Activated CD8-positive, alpha-beta memory T cell treated with anti-CD3 and anti-CD28 coated beads, Interleukin-2, amount 50 U/mL, for 24 hours (primary cell): ENCODE data around the gene GRIFIN.
"Not testable (repeated sequence)": the region's sequence is repeated elsewhere in the genome, so short reads cannot be mapped to it uniquely, and the experiment has no call there.

Experiments
- DNase-seq: peaks from one replicate; pipeline ENCODE4 v3.0.0-alpha.2; 2020; ENCODE audit errors: extremely low read depth

GRIFIN gene

DNA sequence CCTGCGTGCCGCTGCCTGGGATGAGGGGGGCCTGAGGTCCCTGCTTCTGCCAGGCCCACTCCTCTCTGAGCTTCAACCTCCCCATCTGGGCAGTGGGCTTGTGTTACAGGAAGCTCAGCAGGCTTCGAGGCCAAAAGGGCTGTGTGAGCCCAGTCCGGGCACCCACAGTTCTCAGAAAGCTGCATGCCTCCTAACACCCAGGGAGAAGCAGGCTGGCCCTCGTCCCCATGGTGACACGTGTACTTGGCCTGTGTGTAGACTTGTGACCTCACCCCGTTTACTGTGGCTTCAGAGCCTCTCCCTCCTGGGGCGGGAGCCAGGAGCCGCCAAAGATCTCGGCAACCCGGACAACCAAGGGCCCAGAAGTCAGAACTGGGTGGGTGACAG, 2.2 kb upstream of the GRIFIN start:
- DNase-seq = no peak

DNA sequence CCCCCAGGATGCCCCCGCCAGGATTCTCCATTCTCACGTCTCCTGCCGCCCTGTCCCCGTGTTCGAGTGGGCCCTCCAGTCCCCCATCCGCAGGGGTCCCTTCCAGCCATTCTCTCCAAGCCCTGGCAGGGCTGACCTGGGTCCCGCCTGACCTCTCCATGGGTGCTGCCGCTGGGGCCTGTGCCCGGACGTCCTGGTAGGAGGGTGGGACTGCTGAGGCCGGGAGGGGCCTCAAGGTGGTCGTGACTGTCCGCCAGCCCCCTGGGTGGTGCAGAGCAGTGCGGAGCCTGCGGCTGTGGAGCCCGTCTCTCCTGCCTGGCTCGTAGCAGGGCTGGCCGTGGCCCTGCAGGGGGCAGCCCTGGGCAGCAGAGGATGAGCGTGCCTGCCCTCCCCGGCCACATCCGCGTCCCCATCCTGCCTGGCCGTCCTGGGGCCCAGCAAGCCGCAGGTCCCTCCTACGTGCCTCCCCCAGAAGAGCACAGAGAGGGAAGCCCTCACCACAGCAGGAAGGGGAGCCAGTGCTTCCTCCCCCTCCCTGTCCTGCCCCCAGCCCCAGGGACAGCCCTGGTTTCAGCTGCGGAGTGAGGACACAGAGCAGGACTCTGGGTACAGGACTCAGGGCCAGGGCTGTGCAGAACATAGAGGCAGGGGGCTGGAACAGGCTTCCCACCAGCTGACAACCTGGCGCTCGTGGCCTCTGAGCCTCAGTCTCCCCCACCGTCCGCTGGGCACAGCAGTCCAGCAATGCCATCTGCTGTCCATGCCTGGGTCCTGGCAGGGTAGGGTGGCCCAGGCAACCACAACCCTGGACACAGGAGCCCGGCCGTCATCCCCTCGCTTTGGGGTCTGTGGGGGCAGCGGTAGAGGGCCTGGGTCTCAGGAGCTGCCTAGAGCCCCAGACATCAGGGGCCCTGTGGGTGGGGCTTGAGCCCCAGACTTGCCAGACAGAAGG, 1.5 kb upstream of the GRIFIN start:
- DNase-seq = no peak

DNA sequence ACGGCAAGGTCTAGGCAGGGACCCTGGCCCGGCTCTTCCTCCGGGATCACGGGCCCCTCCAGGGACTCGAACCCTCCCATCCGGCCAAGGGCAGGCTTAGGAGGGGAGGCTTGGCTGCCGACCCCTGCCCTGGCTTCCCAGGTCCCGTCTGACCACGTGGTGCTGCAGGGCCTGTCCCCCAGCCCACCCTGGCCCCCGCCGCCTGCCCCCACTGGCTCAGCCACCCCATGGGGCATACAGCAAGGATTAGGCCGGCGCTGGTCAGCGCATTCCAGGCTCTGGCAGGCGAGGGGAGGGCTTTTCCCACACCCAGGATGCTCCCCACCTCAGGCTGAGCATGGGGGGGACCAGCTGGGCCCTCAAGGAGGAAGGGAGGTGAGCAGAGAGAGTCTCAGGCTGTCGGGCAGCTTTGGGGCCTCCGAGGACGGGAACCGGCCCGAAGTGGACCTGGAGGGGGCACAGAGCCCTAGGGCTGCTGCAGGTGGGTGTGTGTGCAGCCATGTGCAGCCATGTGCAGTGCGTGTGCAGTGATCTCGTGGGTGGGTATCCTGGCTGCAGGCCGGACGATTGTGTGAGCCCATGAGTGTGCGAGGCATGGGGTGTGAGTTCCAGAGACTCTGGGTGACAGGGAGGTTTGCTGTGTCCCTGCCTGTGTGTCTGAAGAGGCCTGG, 713 bp upstream of the GRIFIN start:
- no peak for DNase-seq

- no peak for DNase-seq
Measured at GRCh38 chr7:2475678-2476015, 551 bp downstream of the GRIFIN start.

GRCh38 chr7:2474813-2475677, 1.2 kb downstream of the GRIFIN start:
- DNase-seq = no peak

- DNase-seq = no peak
Measured at GRCh38 chr7:2474224-2474623, 2.0 kb downstream of the GRIFIN start.

GRCh38 chr7:2473496-2474180, 2.6 kb downstream of the GRIFIN start:
- DNase-seq = no peak

DNA sequence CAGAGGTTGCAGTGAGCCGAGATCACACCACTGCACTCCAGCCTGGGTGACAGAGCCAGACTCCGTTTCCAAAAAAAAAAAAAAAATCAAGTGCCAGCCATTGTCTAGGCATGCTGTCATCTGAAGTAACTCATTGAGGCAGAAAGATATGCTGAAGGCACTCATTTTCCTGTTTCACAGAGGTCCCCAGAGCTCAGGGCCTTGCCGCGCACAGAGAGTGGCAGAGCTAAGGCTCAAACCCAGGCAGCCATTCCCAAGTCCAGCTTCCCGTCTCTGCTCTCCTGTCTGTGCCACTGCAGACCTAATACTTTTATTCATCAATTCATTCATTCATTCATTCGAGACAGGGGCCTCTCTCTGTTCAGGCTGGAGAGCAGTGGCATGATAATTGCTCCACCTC, 3.5 kb downstream of the GRIFIN start:
- no peak for DNase-seq

GRCh38 chr7:2471396-2471795, 4.8 kb downstream of the GRIFIN start:
- DNase-seq = no peak

- DNase-seq = no peak
Measured at GRCh38 chr7:2471022-2471329, 5.2 kb downstream of the GRIFIN start.

- DNase-seq = no peak
Measured at GRCh38 chr7:2470204-2471021, 5.8 kb downstream of the GRIFIN start.

- DNase-seq = not testable (repeated sequence)
Measured at GRCh38 chr7:2469460-2470203, 6.6 kb downstream of the GRIFIN start.

DNA sequence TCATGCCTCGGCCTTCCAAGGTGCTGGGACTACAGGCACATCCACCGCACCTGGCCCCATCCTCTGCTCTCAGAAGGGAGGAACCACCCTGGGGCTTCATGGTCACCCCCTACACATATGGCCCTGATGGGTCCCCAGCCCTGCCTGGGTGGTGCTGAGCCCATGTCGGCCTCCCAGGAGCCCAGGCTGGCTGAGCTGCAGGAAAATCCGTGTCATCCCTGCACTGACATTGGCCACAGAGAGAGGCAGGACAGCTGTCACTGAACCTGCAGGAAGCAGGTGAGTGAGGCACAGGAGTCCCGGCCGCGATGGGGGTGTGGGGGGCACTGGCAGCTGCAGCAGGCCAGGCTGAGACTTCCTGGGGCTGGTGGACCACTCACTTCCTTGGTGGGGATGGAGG, 8.0 kb downstream of the GRIFIN start:
- no peak for DNase-seq

DNA sequence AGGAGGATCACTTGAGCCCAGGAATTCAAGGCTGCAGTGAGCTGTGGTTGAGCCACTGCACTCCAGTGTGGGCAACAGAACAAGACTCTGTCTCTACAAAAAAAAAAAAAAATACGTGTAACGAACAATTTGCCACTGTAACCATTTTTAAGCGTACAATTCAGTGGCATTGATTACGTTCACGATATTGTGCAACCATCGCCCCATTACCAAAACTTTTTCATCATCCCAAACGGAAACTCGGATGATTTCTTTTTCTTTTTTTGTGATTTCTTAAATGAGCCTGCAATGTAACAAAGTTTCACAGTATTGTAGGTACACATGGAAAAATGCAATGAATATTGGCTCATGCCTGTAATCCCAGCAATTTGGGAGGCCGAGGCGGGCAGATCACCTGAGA, 9.5 kb downstream of the GRIFIN start:
- no peak for DNase-seq

DNA sequence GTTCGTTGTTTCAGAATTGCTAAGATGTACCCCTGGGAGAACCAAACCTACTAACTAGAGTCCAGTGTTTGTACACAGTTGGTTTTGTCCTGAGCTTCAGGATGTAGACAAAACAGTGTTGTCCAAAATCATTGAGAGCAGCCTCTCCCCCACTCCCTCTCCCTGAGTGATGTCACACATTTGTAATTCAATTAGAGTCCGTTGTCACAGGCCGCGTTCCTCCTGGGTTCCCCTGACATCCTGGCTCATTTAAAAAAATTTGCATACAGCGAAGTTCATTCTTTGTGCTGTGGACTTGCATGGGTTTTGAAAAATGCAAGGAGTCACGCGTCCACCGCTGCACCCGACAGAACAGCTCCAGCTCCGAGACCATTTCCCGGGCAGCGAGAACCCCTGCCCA, 10.3 kb downstream of the GRIFIN start:
- DNase-seq = no peak

GRCh38 chr7:2462731-2463130, 13.5 kb downstream of the GRIFIN start:
- DNase-seq = no peak

- no peak for DNase-seq
Measured at GRCh38 chr7:2461268-2462026, 14.8 kb downstream of the GRIFIN start.

DNA sequence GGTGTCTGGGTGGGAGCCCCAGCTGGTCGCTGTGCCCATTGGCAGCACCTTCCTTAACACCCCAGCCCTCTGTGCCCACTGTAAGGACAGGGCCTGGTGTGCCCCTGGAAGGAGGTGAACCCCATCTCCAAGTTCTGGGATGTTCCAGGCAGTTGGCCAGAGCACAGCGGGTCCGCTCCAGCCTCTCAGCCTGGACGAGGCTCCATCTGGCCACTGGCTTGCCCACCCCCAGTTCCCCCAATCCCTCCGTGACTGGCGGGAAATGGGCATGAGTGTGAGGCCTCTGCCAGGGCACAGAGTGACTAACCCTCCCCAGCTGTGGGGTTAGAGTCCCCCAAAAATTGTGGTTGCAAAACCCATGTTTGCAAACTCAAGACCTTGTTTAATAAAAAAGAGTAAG, 15.6 kb downstream of the GRIFIN start:
- DNase-seq = no peak

- DNase-seq = no peak
Measured at GRCh38 chr7:2460188-2460587, 16.0 kb downstream of the GRIFIN start.

DNA sequence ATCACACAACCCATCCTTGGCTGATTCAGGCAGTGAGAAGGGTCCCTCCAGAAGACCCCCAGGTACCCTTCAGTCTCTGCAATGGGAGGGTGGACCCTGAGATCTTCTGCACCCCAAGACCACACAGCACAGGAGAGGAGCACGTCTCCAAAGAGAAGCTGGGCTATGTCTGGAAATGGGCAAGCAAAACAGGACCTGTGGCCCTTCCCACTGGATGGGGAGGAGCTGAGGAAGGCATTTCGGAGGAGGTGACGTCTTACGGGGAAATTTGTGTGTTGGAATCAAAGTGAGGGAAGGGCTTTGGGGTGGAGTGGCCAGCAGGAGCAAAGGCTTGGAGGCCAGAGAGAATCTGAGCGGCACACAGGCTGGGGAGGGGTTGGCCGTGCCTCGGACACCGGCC, 16.5 kb downstream of the GRIFIN start:
- no peak for DNase-seq
